ENCODE results near the gene TROAP.
"Not testable (repeated sequence)": the region's sequence is repeated elsewhere in the genome, so short reads cannot be mapped to it uniquely, and the experiment has no call there.

TROAP gene

DNA sequence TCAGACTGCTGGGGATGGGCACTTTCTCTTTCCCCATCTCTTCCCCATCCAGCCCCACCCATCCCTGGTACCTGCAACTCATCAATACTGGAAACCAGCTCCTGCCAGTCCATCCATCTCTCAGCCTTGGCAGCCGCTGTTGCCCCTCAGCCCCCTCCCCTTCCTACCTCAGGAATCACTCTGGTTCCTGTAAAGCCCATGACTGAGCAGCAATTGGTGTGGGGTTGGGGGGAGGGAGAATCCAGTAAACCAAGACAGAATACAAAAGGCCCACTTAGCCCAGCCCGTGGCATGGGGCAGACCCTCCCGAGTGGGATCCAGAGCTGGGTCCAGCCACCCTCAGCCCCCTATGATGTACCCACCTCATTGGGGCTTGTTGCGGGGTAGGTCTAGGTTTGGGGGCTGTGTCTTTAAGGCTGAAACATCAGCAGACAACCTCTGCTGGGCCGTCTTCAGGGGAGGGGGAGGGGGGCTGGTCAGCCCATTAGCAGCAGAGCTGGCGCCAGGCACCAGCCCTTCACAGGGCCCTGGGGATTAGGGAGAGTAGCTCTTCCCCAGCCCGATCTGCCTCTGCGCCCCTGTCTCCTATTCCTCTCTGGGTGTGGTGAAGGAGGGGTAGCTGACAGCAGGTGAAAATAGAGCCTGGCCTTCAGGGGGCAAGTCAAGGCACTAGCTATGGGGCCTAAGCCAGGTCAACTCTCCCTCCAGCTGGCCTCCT lies 28.8 kb upstream of the TROAP start:
- DNase-seq (ENCODE audit: low read depth): no peak

DNA sequence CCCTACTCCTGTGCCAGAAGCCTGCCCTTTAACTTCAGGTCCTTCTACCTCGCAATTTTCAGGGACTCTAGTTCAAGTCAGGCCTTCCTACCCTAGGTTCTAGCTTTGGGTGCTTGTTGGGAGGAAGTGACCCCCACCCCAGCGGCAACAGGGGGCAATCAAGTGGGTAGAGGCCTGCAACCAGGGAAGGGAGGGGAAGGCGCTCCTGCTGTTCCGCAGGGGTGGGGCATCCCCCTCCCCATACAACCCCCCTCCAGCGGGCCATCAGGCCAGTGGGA lies 28.3 kb upstream of the TROAP start:
- no peak for DNase-seq (ENCODE audit: low read depth)

DNA sequence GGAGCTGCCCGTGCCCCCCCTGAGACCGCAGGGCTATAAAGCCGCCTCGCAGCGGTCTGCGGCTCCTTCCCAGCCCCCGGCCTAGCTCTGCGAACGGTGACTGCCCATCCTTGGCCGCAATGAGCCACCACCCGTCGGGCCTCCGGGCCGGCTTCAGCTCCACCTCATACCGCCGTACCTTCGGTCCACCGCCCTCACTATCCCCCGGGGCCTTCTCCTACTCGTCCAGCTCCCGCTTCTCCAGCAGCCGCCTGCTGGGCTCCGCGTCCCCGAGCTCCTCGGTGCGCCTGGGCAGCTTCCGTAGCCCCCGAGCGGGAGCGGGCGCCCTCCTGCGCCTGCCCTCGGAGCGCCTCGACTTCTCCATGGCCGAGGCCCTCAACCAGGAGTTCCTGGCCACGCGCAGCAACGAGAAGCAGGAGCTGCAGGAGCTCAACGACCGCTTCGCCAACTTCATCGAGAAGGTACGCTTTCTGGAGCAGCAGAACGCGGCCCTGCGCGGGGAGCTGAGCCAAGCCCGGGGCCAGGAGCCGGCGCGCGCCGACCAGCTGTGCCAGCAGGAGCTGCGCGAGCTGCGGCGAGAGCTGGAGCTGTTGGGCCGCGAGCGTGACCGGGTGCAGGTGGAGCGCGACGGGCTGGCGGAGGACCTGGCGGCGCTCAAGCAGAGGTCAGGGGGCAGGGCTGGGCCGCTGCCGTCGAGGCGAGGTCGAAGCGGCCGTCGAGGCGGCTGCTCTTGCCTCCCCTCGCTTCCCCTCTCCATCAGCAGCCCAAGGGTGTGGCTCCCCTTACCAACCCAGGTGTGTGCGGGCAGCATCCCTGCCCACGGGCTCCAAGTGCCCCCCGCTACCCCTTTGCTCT lies 27.7 kb upstream of the TROAP start, which contains the start of gene PRPH:
Gene PRPH (plus strand): TSS at position 66 of the 855 bp plus-strand sequence. CDS start 54 bp downstream, at position 120.
- DNase-seq (ENCODE audit: low read depth): no peak

DNA sequence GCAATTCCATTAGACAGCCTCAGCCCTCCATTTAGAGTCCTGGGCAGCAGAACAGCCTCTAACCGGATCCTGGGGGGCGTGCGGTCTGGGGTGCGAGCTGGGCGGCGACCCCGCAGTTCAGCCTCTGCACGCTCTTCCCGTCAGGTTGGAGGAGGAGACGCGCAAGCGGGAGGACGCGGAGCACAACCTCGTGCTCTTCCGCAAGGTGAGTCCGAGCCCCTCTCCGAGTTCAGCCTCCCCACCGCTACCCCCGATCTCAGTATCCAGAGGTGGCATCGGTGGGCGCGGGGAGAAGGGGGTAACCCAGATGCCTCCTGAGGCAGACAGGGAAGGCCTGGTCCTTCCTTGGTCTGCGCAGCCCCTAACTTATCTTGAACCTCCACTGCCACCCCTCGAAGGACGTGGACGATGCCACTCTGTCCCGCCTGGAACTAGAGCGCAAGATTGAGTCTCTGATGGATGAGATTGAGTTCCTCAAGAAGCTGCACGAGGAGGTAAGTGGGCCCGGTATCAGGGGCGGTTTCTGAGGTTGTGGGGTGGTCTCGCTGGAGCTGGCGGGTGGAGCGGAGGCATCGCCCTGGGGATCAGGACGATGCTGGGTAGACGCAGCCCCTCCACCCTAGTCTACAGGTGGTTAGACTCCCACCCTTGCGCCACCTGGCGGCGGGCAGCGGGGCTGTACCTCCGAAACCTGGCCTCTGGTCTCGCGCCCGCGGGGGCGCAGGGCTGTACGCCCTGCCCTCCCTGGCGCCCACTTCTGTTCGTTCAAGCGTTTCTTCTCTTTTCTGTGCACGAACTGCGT lies 26.8 kb upstream of the TROAP start:
- DNase-seq (ENCODE audit: low read depth): peak; percentile 29

DNA sequence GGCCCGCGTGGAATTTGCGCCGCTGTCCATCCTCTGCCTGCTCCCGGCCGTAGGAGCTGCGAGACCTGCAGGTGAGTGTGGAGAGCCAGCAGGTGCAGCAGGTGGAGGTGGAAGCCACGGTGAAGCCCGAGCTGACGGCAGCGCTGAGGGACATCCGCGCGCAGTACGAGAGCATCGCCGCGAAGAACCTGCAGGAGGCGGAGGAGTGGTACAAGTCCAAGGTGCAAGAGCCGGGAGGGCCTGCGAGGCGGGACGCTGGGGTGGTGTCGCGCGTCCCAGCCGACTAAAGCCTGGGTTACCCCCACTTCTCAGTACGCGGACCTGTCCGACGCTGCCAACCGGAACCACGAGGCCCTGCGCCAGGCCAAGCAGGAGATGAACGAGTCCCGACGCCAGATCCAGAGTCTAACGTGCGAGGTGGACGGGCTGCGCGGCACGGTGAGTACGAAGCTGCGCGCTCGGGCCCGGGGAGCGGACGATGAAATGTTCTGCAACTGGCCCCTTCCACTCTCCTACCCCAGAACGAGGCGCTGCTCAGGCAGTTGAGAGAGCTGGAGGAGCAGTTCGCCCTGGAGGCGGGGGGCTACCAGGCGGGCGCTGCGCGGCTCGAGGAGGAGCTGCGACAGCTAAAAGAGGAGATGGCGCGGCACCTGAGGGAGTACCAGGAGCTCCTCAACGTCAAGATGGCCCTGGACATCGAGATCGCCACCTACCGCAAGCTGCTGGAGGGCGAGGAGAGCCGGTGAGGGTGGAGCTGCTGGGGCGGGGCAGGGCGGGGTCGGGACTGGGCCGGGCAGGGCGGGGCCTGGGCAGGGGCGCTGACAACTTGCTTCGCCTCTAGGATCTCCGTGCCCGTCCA lies 26.0 kb upstream of the TROAP start:
- DNase-seq (ENCODE audit: low read depth): peak; percentile 28

DNA sequence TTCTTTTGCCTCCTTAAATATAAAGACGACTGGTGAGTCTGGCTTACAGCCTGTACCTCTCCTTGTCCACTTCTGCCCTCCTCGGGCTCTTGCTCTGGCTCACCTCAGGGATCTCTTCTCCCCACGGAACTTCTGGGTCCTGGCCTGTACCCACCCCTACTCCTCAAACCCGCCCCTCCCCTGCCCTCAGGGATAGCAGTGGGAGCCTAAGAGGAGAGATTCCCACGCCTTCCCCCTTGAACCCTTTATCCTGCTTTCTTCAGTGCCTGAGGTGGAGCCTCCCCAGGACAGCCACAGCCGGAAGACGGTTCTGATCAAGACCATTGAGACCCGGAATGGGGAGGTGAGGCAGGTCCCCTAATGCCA lies 25.4 kb upstream of the TROAP start:
- no peak for DNase-seq (ENCODE audit: low read depth)

DNA sequence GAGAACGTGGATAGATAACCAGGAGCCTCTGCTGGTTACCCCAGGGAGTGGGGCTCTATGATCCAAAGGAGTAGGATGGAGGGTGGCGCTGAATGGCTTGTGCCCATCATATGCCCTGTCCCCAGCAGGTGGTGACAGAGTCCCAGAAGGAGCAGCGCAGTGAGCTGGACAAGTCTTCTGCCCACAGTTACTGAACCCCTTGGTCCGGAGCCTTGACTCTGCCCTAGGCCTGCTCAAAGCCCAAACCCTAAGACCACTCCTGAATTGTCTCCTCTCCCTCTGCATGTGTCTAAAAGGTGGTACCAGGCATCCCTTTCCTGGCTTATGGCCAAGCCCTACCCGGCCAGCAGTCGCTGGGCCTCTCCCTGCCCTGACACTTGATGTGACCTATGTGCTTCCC lies 24.9 kb upstream of the TROAP start:
- no peak for DNase-seq (ENCODE audit: low read depth)

DNA sequence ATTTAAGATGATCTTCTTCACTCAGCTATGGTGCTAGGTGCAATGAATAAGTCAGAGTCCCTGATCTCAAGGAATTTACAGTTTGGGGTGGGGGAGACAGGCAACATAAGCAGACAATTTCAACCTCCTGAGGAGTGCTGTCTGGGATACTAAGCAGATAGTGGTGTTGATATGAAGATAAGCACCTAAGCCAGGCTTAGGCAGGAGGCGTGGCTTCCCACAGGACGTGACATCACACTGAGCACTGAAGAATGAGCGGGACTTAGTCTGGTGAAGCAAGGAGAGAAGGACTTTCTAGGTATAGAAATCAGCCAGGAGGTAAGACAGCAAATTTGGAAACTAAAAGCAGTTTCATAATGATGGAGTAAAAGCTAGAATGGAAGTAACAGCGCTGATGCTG lies 21.3 kb upstream of the TROAP start:
- DNase-seq (ENCODE audit: low read depth): no peak

DNA sequence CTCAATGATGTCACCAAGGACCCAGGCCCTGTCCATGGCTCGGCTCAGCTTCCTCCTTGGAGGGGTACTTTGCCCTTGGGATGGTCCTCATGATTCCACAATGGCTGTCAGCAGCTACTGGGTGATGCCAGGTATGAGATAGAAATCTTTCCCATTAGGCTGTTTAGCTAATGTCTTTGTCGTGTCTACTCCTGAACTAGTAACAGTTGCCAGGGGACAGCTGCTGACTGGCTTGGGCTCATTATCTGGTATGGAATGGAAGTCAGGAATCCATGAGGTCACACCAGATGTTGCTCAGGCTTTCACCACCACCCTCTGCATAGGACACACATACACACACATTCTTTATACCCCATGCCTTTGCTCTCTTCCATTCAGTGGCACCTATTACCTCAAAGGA lies 18.9 kb upstream of the TROAP start:
- no peak for DNase-seq (ENCODE audit: low read depth)

DNA sequence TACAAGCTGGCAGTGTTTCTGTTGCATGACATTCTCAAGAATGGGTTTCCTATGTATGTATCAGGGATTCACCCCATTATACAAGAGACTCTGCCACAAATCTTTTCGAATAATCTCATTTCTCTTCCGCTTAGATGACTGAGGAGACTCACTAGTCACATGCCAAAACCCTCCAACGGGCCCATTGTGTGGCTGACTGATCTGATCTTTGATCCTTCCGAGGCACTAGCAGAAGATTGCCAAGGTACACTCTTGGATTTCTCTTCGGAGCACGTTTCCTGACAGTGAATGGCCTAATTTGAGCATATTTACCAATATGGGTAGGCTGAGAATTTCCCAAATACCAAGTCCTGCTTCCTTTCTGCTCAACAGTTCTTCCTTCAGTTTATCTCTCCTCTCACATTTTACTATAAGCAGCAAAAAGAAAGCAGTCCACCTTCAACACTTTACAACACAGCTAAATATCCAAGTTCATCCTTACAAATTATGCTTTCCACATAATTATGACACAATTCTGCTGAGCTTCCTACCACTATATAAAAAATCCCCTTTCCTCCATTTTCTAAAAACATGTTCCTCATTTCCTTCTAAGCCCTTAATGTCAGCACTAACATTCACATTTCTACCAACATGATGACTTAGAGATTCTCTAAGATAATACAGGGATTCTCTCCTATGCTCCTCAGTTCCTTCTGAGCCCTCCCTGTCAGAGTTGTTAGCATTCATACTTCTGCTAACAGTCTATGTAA lies 17.1 kb upstream of the TROAP start:
- DNase-seq (ENCODE audit: low read depth): no peak

DNA sequence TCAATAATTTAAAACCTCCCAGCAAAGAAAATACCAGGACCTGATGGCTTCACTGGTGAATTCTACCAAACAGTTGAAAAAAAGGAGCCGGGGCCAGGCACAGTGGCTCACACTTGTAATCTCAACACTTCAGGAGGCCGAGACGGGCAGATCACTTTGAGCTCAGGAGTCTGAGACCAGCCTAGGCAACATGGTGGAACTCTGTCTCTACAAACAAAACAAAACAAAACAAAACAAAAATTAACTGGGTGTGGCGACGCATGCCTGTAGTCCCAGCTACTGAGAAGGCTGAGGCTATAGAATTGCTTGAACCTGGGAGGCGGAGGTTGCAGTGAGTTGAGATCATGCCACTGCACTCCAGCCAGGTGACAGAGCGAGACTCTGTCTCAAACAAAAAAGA lies 13.7 kb upstream of the TROAP start:
- no peak for DNase-seq (ENCODE audit: low read depth)

DNA sequence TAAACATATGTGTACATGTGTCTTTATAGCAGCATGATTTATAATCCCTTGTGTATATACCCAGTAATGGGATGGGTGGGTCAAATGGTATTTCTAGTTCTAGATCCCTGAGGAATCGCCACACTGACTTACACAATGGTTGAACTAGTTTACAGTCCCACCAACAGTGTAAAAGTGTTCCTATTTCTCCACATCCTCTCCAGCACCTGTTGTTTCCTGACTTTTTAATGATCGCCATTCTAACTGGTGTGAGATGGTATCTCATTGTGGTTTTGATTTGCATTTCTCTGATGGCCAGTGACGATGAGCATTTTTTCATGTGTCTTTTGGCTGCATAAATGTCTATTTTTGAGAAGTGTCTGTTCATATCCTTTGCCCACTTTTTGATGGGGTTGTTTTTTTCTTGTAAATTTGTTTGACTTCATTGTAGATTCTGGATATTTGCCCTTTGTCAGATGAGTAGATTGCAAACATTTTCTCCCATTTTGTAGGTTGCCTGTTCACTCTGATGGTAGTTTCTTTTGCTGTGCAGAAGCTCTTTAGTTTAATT lies 12.5 kb upstream of the TROAP start:
- not testable (repeated sequence) for DNase-seq (ENCODE audit: low read depth)

DNA sequence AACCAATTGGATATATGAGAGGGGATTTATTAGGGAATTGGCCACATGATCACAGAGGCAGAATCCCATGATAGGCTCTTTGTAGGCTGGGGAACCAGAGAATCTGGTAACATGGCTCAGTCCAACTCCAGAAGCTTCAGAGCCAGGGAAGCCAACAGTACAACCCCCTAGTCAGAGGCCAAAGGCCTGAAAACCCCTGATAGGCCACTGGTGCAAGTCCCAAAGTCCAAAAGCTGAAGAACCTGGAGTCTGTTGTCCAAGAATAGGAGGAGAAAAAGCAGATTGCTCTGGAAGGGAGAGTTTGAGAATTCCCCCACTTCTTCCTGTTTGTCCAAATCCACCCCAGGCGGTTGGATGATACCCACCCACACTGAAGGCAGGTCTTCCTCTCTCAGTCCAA lies 8.2 kb upstream of the TROAP start:
- DNase-seq (ENCODE audit: low read depth): no peak

DNA sequence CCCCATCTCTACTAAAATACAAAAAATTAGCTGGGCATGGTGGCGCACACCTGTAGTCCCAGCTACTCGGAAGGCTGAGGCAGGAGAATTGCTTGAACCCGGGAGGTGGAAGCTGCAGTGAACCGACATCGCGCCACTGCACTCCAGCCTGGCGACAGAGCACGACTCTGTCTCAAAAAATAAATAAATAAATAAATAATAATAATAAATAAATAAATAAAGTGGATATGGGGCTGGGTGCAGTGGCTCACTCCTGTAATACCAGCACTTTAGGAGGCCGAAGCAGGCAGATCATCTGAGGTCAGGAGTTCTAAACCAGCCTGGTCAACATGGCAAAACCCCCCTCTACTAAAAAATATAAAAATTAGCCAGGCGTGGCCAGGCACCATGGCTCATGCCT lies 5.9 kb upstream of the TROAP start:
- DNase-seq (ENCODE audit: low read depth): not testable (repeated sequence)

DNA sequence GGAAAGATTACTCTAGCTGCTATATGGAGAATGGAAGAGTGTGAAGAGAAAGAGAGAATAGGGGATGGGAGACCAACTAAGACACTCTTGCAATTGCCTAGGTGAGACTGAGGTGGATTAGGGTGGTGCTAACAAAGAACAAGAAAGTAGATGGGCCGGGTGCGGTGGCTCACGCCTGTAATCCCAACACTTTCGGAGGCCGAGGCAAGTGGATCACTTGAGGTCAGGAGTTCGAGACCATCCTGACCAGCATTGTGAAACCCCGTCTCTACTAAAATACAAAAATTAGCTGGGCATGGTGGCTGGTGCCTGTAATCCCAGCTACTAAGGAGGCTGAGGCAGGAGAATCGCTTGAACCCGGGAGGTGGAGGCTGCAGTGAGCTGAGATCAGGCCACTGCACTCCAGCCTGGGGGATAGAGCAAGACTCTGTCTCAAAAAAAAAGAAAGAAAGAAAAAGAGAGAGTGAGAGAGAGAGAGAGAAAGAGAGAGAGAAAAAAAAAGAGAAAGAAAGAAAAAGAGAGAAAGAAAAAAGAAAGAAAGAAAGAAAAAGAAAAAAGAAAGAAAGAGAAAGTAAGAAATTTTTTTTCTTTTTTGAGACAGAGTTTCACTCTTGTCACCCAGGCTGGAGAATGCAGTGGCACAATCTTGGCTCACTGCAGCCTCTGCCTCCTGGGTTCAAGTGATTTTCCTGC lies 2.5 kb upstream of the TROAP start:
- not testable (repeated sequence) for DNase-seq (ENCODE audit: low read depth)

DNA sequence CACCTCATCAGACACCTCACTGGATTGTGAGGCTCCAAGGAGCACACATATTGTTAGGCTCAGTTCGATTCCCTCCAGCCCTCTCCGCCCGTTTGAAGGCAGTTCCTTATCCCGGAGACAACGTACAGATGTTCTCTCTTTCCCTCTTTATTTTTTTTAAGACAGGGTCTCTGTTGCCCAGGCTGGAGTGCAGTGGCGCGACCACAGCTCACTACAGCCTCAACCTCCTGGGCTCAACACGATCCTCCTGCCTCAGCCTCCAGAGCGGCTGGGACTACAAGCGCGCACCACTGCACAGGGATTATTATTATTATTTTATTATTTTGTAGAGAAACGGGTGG lies 718 bp upstream of the TROAP start:
- no peak for DNase-seq (ENCODE audit: low read depth)

DNA sequence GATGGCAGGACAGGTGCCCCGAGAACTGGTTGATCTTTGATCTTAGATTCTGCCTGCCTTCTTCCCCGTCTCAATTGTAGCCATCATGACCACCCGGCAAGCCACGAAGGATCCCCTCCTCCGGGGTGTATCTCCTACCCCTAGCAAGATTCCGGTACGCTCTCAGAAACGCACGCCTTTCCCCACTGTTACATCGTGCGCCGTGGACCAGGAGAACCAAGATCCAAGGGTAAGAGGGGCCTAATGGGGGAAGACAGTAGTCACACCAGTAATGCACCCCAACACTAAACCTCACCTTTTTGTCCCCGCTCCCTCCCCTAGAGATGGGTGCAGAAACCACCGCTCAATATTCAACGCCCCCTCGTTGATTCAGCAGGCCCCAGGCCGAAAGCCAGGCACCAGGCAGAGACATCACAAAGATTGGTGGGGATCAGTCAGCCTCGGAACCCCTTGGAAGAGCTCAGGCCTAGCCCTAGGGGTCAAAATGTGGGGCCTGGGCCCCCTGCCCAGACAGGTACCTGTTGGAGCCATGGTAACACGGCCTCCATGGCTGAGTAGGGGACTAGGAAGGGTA lies 556 bp downstream of the TROAP start:
- DNase-seq (ENCODE audit: low read depth): no peak

DNA sequence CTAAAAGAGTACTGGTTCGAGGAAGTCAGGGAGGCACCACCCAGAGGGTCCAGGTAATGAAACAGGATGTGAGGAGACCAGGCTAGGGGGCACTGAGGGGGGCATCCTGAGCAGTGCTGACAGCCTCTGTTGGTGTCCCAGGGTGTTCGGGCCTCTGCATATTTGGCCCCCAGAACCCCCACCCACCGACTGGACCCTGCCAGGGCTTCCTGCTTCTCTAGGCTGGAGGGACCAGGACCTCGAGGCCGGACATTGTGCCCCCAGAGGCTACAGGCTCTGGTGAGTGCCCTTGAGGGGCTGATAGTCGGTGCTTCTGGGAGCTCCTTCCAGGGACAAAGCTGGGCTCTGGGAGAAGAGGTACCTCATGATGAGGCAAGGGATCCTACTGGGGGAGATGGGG lies 2.6 kb downstream of the TROAP start:
- no peak for DNase-seq (ENCODE audit: low read depth)

DNA sequence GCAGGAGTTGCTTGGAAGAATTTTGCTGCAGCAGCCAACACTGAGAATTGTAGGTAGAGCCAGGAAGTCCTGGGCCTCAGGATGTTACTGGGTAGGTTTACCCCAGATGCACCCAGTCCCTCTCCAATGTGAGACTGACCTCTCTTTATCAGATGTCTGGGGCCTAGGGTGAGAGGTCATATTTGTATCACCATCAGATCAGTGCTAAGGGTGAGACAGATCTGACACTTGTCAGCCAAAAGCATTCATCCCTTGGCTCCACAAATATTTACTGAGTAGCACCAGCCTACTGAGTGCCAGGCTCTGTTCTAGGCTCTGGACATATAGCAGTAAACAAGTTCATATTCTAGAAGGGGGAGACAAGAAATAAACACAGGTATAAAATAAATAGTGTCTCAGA lies 4.3 kb downstream of the TROAP start:
- DNase-seq (ENCODE audit: low read depth): no peak

DNA sequence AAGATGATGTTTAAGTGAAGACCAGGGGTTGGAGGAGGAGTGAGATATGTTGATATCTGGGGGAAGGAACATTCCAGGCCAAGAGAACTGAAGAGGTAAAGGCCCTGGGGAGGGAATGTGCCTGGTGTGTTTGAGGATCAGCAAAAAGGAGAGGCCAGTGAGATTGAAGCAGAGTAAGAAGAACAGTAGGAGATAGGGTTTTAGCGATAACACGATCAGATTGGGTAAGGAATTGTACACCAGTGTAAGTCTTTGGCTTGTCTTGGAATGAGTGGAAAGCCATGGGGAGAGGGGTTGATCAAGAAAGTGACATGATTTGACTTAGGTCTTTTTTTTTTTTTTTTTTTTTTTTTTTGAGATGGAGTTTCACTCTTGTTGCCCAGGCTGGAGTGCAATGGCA lies 4.8 kb downstream of the TROAP start:
- DNase-seq (ENCODE audit: low read depth): no peak
